Spleen (tissue), 11 donors: ENCODE data around the gene PRRT4. TPM values are rescaled to one million over a fixed set of nuclear protein-coding genes. Genes with fewer than 3 reads are reported as not detected.

Source experiments
- DNase-seq: peaks from one replicate; pipeline ENCODE4 v3.0.0-alpha.2; 2020
- H3K27ac ChIP-seq, 8 donors: fragments of 200-600 bp; sonication (generic) in 7 of 8; 1 replicate in 4 of 8; 2 replicates in 4 of 8; pipeline versions ENCODE4 v1.5.0 to v1.8.0; 2016 to 2021; ENCODE audit warnings: inconsistent platforms in 4 of 8, mild to moderate bottlenecking in 4 of 8, moderate library complexity in 1 of 8
- H3K27me3 ChIP-seq, 7 donors: fragments of 200-600 bp; sonication (generic) in 6 of 7; replicated peaks in 1 of 7; 1 replicate in 4 of 7; 2 replicates in 3 of 7; pipeline versions ENCODE4 v1.5.0 to v1.8.0; 2016 to 2021; ENCODE audit warnings: inconsistent platforms in 3 of 7, mild to moderate bottlenecking in 1 of 7
- H3K36me3 ChIP-seq, 6 donors: fragments of 200-600 bp; sonication (generic) in 5 of 6; 1 replicate in 4 of 6; 2 replicates in 2 of 6; pipeline versions ENCODE4 v1.5.0 to v1.8.0; 2016 to 2021; ENCODE audit warnings: inconsistent platforms in 2 of 6
- H3K4me1 ChIP-seq, 6 donors: fragments of 200-600 bp; sonication (generic) in 5 of 6; 1 replicate in 3 of 6; 2 replicates in 3 of 6; pipeline versions ENCODE4 v1.5.0 to v1.8.0; 2016 to 2021; ENCODE audit warnings: inconsistent platforms in 3 of 6
- H3K4me3 ChIP-seq, 8 donors: fragments of 200-600 bp; sonication (generic) in 7 of 8; 1 replicate in 4 of 8; 2 replicates in 4 of 8; pipeline versions ENCODE4 v1.5.0 to v1.8.0; 2016 to 2021; ENCODE audit warnings: inconsistent platforms in 4 of 8, mild to moderate bottlenecking in 4 of 8, moderate library complexity in 2 of 8
- H3K9me3 ChIP-seq, 8 donors: fragments of 200-600 bp; sonication (generic) in 7 of 8; 1 replicate in 4 of 8; 2 replicates in 4 of 8; pipeline versions ENCODE4 v1.5.0 to v1.8.0; 2016 to 2021; ENCODE audit warnings: inconsistent platforms in 4 of 8
- POLR2A ChIP-seq, 3 donors: fragments of 450-650 bp; IDR thresholded peaks; one replicate each; pipeline ENCODE4 v1.5.1; 2017; ENCODE audit warnings: antibody characterized with exemption in 3 of 3, mild to moderate bottlenecking in 1 of 3
- POLR2AphosphoS5 ChIP-seq, 3 donors: sonication (generic); formaldehyde crosslinking; IDR thresholded peaks; one replicate each; pipeline ENCODE4 v1.5.1; 2017; ENCODE audit warnings: antibody characterized with exemption in 3 of 3
- WGBS, 5 donors: extraction: QIAGEN DNeasy Blood & Tissue Kit in 3 of 5; methylation state at CpG; one replicate each; pipeline versions ENCODE4 v1.1.5 to v1.1.7; 2013 to 2018; 5-methylcytosine and 5-hydroxymethylcytosine counted together
- intact Hi-C: fragments of 100-400 bp; cut with DNase I; formaldehyde crosslinking; loops from one replicate; pipeline ENCODE4 v1.15.0; 2023; ENCODE audit warnings: low total_unique reads
- polyA plus RNA-seq, 3 donors: library from polyadenylated mRNA; stranded (reverse); fragments of 200-250 nt; gene quantifications; one replicate each; pipeline ENCODE4 v1.2.1, GENCODE V29; 2013
- total RNA-seq, 7 donors: library from RNA; depleted of rRNA in 3 of 7; stranded (reverse); fragments of >200 nt in 3 of 7; fragmentation: NEBNext Ultra II Directional in 4 of 7; extraction: Animal tissue kit (Norgen Biotek cat#: 25700) in 4 of 7; gene quantifications; one replicate each; pipeline versions ENCODE4 v1.1.0 to v1.2.1, GENCODE V29; 2016 to 2021
- TF ChIP-seq, protein P1 (sequence below), 11 experiments: fragments of 200-600 bp in 7 of 11; fragments of 450-650 bp in 4 of 11; sonication (generic) in 4 of 11; IDR thresholded peaks in 8 of 11; conservative IDR thresholded peaks in 3 of 11; 1 replicate in 7 of 11; 2 replicates in 4 of 11; pipeline versions ENCODE4 v1.4.0 to v1.8.0; 2016 to 2021; ENCODE audit warnings: antibody characterized with exemption in 11 of 11, inconsistent platforms in 4 of 11, mild to moderate bottlenecking in 1 of 11
- donor health status: healthy with polysubstance abuse.
- donor health status: DM: no; HTN: no; CAD: no; lungs with moderate emphysema.
- donor health status: DM: no; HTN: no; CAD: no.
- donor health status: Bipolar disorder and iron deficiency.
- donor health status: healthy.
- donor health status: DM: no; HTN: no; CAD: no.
- donor health status: DM: yes; HTN: yes; CAD: no.

Gene PRRT4
- total and polyA plus RNA-seq, 10 donors, result 0.14 to 5.4 (median 0.45) TPM; not detected in 1

DNA sequence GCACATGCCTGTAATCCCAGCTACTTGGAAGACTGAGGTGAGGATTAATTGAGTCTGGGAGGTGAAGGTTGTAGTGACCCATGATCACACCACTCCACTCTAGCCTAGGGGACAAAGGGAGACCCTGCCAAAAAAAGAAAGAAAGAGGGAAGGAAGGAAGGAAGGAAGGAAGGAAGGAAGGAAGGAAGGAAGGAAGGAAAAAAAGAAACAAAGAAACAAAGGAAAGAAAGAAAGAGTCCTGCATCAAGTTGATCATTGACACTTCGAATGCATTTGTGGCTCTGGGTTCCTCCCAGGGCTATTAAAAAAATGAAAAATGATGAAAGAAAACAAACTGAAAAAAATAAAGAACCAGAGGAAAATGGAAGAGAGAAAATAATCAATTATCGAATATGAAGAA, 3.9 kb upstream of the PRRT4 start:
- H3K27ac ChIP-seq, result no peak overlapping the region
- H3K4me1 ChIP-seq, result peaks cover 3 to 28% (median 15%) of the 10 kb centered on the region in 6 donors
- no peak for DNase-seq
- TF ChIP-seq POLR2A (IDR thresholded peaks at IDR 0.05) (no peak), POLR2AphosphoS5 (IDR thresholded peaks at IDR 0.05) (no peak)
- TF ChIP-seq, protein P1, sequence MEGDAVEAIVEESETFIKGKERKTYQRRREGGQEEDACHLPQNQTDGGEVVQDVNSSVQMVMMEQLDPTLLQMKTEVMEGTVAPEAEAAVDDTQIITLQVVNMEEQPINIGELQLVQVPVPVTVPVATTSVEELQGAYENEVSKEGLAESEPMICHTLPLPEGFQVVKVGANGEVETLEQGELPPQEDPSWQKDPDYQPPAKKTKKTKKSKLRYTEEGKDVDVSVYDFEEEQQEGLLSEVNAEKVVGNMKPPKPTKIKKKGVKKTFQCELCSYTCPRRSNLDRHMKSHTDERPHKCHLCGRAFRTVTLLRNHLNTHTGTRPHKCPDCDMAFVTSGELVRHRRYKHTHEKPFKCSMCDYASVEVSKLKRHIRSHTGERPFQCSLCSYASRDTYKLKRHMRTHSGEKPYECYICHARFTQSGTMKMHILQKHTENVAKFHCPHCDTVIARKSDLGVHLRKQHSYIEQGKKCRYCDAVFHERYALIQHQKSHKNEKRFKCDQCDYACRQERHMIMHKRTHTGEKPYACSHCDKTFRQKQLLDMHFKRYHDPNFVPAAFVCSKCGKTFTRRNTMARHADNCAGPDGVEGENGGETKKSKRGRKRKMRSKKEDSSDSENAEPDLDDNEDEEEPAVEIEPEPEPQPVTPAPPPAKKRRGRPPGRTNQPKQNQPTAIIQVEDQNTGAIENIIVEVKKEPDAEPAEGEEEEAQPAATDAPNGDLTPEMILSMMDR (IDR thresholded peaks at IDR 0.05 in 8 of 11, conservative IDR thresholded peaks at IDR 0.05 in 3 of 11), result no peak
- no peaks in the 10 kb centered on the region for H3K36me3 ChIP-seq
- no peaks in the 10 kb centered on the region for H3K9me3 ChIP-seq
- 86 to 94% (median 89%) methylated on average over 2 of the region's 2 CpGs for WGBS, 5 donors
- peaks cover 0 to 61% (median 15%) of the 10 kb centered on the region in 7 donors for H3K27me3 ChIP-seq
- H3K4me3 ChIP-seq, result no peak overlapping the region
- intact Hi-C loops, result no loop called here

DNA sequence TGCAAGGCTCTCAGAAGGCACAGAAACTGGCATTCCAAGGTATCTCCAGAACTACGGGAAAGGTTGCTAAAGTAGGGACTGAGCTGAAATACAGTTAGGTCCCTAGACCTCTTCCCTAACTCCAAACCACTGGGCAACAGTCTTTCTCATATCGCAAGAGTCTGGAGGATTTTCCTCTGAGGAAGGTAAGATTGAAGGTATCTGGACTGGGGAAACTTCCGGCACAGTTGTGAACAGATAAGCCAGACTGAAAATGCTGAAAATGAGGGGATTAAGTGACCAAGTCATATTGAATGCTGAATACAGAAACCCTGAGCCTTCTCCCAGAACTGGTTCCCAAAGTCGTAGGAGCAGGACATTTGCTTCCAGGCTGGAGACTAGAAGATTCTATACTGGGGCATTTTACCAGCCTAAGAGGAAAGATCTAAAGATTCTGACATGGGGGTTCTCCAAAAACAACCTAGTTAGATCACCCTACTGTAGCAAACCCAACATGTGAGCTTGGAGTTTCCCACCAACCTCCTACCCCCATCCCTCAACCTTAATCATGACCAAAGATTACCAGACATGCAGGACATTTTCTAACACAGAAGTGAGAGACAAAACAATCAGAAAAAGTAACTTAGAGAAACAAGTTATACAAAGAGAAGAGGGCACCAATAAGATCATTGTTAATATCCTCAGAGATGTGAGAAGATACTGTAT, 2.8 kb upstream of the PRRT4 start:
- H3K9me3 ChIP-seq, result no peaks in the 10 kb centered on the region
- no peak overlapping the region for H3K27ac ChIP-seq
- no peaks in the 10 kb centered on the region for H3K36me3 ChIP-seq
- peaks cover 0 to 72% (median 19%) of the 10 kb centered on the region in 7 donors for H3K27me3 ChIP-seq
- DNase-seq, result no peak
- intact Hi-C loops, result no loop called here
- TF ChIP-seq POLR2A (IDR thresholded peaks at IDR 0.05) (no peak), POLR2AphosphoS5 (IDR thresholded peaks at IDR 0.05) (no peak)
- TF ChIP-seq, protein P1 (IDR thresholded peaks at IDR 0.05 in 8 of 11, conservative IDR thresholded peaks at IDR 0.05 in 3 of 11), result no peak
- WGBS, 5 donors, result 80 to 87% (median 81%) methylated on average over 4 of the region's 4 CpGs
- H3K4me1 ChIP-seq, result peaks cover 3 to 39% (median 19%) of the 10 kb centered on the region in 6 donors
- H3K4me3 ChIP-seq, result no peak overlapping the region

DNA sequence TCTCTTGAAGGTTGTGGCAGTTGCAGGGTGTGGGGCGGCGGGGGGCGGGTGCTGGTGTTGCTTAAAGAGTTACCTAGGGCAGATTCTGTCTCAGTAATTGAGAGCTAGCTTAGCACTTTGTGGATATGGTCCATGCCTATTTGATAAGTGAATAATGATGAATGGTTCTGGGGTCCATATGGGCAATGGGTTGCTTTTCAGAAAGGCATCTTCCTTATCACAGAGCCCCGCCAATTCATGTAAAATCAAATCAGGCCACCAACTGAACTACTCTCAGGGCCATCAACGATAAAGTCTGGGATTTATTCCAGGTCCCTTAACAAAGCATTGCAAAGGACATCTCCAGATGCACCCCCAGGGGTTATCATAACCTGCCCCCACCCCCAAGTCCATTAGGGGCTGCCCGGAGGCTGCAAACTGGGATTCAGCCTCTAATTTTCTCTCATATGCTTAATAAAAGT, 1.8 kb upstream of the PRRT4 start:
- TF ChIP-seq, protein P1 (IDR thresholded peaks at IDR 0.05 in 8 of 11, conservative IDR thresholded peaks at IDR 0.05 in 3 of 11), result no peak
- TF ChIP-seq POLR2A (IDR thresholded peaks at IDR 0.05) (no peak), POLR2AphosphoS5 (IDR thresholded peaks at IDR 0.05) (no peak)
- Histone ChIP-seq H3K4me1 (peaks cover 3 to 48% (median 19%) of the 10 kb centered on the region in 6 donors), H3K9me3 (no peaks in the 10 kb centered on the region), H3K4me3 (no peak overlapping the region), H3K27ac (no peak overlapping the region), H3K27me3 (peaks cover 0 to 78% (median 19%) of the 10 kb centered on the region in 7 donors), H3K36me3 (no peaks in the 10 kb centered on the region)
- 83 to 93% (median 86%) methylated on average over 6 of the region's 6 CpGs for WGBS, 5 donors
- no peak for DNase-seq
- intact Hi-C loops, result no loop called here

DNA sequence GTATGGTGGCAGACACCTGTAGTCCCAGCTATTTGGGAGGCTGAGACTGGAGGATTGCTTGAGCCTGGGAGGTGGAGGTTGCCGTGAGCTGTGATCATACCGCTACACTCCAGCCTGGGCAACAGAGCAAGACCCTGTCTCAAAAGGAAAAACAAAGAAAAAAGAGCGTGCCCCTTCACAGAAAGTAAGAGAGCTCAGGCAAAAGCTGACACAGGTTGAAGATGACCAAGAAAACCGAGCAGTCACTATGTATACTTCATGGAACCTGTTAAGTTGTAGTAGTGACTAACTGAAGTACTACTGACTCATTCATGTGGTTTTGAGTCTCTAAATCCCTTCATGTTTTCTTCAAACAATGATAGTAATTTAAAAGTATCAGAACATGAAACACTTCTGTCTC, 1.2 kb upstream of the PRRT4 start:
- Histone ChIP-seq H3K27me3 (peaks cover 0 to 75% (median 19%) of the 10 kb centered on the region in 7 donors), H3K9me3 (no peaks in the 10 kb centered on the region), H3K4me3 (no peak overlapping the region), H3K4me1 (peaks cover 3 to 52% (median 19%) of the 10 kb centered on the region in 6 donors), H3K27ac (no peak overlapping the region), H3K36me3 (no peaks in the 10 kb centered on the region)
- no peak for DNase-seq
- whole genome bisulfite sequencing, 5 donors, result 79 to 91% (median 82%) methylated on average over 4 of the region's 4 CpGs
- TF ChIP-seq POLR2A (IDR thresholded peaks at IDR 0.05) (no peak), POLR2AphosphoS5 (IDR thresholded peaks at IDR 0.05) (no peak)
- TF ChIP-seq, protein P1 (IDR thresholded peaks at IDR 0.05 in 8 of 11, conservative IDR thresholded peaks at IDR 0.05 in 3 of 11), result no peak
- intact Hi-C loops, result no loop called here
